ENCODE results near the gene HSD17B4.
"Not testable (repeated sequence)": the region's sequence is repeated elsewhere in the genome, so short reads cannot be mapped to it uniquely, and the experiment has no call there.

The HSD17B4 gene

DNA sequence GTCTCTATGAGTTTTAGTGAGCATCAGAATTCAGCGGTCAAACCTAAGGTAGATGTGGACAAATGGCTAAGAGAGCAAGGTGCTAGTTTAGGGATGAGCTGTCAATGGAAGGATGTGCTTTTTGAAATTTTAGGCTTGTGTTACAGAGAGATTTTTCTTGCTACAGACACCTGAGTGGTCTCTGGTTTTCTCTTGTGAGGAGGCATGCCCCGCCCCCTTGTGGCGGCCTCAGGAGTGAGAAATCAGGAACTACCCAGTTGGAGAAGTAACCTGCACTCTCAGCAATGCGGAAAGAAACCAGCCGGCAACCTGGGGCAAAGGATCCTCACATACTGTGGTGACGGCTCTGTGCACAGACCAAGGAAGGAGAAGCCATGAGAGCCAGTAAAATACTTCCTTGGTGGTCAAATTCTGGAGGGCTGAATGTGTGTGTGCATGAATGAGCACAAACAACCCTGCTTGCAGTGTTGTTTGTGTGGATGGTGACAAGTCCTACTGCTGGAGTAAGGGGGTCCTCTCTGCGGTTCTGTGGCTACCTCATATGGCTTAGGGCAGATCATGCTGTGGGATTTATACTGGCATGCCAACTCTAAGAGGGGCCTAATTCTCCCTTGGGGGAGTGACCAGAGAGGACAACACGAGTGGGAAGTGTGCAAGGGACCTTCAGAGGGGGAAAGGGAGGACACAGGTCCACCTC, 16.7 kb upstream of the HSD17B4 start:
- Histone ChIP-seq H3K27ac (ENCODE audit: low read length) (no peak overlapping the region), H3K9me3 (ENCODE audit: control insufficient read depth, insufficient read depth, low read length) (no peaks in the 10 kb centered on the region), H3K36me3 (ENCODE audit: control insufficient read depth, insufficient read depth, low read length) (no peaks in the 10 kb centered on the region), H3K4me1 (ENCODE audit: control insufficient read depth, insufficient read depth, low read length) (no peaks in the 10 kb centered on the region), H3K27me3 (ENCODE audit: control insufficient read depth, insufficient read depth, low read length) (no peaks in the 10 kb centered on the region), H3K4me3 (ENCODE audit: low read length) (no peak overlapping the region)
- WGBS (ENCODE audit: insufficient coverage, insufficient read length), result no CpG with 5 or more reads among the region's 8 CpGs
- peak; percentile 57 for DNase-seq (ENCODE audit: low read depth, low spot score)

- H3K27ac ChIP-seq (ENCODE audit: low read length); H3K27me3 ChIP-seq (ENCODE audit: control insufficient read depth, insufficient read depth, low read length); DNase-seq (ENCODE audit: low read depth, low spot score); H3K36me3 ChIP-seq (ENCODE audit: control insufficient read depth, insufficient read depth, low read length); H3K4me1 ChIP-seq (ENCODE audit: control insufficient read depth, insufficient read depth, low read length); H3K4me3 ChIP-seq (ENCODE audit: low read length); H3K9me3 ChIP-seq (ENCODE audit: control insufficient read depth, insufficient read depth, low read length): not testable (repeated sequence)
- no CpG with 5 or more reads among the region's 3 CpGs for WGBS (ENCODE audit: insufficient coverage, insufficient read length)
Observed at GRCh38 chr5:119437785-119438586, 14.3 kb upstream of the HSD17B4 start.

DNA sequence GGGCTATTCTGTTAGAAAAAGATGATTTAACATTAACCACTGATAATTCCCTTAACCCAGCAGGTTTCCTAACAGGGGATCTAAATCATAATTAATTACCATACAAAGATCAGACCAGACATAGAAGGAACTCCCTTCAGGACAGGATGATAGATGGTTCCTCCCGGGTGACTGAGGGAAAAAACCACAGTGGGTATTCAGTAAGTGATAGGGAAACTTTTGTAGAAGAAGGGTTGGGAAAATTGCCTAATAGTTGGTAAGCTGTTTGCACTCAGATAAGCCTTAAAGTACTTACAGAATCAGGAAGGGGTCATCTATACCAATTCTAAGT, 13.7 kb upstream of the HSD17B4 start:
- no CpG with 5 or more reads among the region's 1 CpG for WGBS (ENCODE audit: insufficient coverage, insufficient read length)
- H3K4me3 ChIP-seq (ENCODE audit: low read length); H3K4me1 ChIP-seq (ENCODE audit: control insufficient read depth, insufficient read depth, low read length); H3K9me3 ChIP-seq (ENCODE audit: control insufficient read depth, insufficient read depth, low read length); H3K27me3 ChIP-seq (ENCODE audit: control insufficient read depth, insufficient read depth, low read length); DNase-seq (ENCODE audit: low read depth, low spot score); H3K36me3 ChIP-seq (ENCODE audit: control insufficient read depth, insufficient read depth, low read length); H3K27ac ChIP-seq (ENCODE audit: low read length): not testable (repeated sequence)

DNA sequence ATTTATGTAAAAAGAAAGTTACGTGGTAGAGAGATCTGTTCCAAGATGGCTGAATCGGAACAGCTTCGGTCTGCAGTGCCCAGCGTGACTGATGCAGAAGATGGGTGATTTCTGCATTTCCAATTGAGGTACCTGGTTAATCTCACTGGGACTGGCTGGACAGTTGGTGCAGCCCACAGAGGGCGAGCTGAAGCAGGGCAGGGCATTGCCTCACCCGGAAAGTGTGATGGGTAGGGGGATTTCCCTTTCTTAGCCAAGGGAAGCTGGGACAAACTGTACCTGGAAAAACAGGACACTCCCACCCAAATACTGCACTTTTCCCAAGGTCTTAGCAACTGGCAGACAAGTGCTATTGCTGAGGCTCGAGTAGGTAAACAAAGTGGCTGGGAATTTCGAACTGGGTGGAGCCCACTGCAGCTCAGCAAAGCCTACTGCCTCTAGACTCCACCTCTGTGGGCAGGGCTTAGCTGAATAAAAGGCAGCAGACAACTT, 13.1 kb upstream of the HSD17B4 start:
- 100% methylated on average over 1 of the region's 8 CpGs for WGBS (ENCODE audit: insufficient coverage, insufficient read length)
- H3K27ac ChIP-seq (ENCODE audit: low read length), result no peak overlapping the region
- H3K4me1 ChIP-seq (ENCODE audit: control insufficient read depth, insufficient read depth, low read length), result no peaks in the 10 kb centered on the region
- no peak overlapping the region for H3K4me3 ChIP-seq (ENCODE audit: low read length)
- H3K27me3 ChIP-seq (ENCODE audit: control insufficient read depth, insufficient read depth, low read length), result no peaks in the 10 kb centered on the region
- no peaks in the 10 kb centered on the region for H3K9me3 ChIP-seq (ENCODE audit: control insufficient read depth, insufficient read depth, low read length)
- no peaks in the 10 kb centered on the region for H3K36me3 ChIP-seq (ENCODE audit: control insufficient read depth, insufficient read depth, low read length)
- no peak for DNase-seq (ENCODE audit: low read depth, low spot score)

GRCh38 chr5:119439632-119440031, 12.7 kb upstream of the HSD17B4 start:
- H3K4me1 ChIP-seq (ENCODE audit: control insufficient read depth, insufficient read depth, low read length); H3K36me3 ChIP-seq (ENCODE audit: control insufficient read depth, insufficient read depth, low read length); DNase-seq (ENCODE audit: low read depth, low spot score); H3K27me3 ChIP-seq (ENCODE audit: control insufficient read depth, insufficient read depth, low read length); H3K27ac ChIP-seq (ENCODE audit: low read length); H3K4me3 ChIP-seq (ENCODE audit: low read length); H3K9me3 ChIP-seq (ENCODE audit: control insufficient read depth, insufficient read depth, low read length): not testable (repeated sequence)
- WGBS (ENCODE audit: insufficient coverage, insufficient read length), result no CpG with 5 or more reads among the region's 3 CpGs

DNA sequence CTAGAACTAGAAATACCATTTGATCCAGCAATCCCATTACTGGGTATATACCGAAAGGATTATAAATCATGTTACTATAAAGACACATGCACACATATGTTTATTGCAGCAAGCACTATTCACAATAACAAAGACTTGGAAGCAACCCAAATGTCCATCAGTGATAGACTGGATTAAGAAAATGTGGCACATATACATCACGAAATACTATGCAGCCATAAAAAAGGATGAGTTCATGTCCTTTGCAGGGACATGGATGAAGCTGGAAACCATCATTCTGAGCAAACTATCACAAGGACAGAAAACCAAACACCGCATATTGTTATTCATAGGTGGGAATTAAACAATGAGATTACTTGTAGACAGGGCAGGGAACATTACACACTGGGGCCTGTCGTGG, 7.7 kb upstream of the HSD17B4 start:
- WGBS (ENCODE audit: insufficient coverage, insufficient read length), result no CpG with 5 or more reads among the region's 4 CpGs
- not testable (repeated sequence) for H3K4me1 ChIP-seq (ENCODE audit: control insufficient read depth, insufficient read depth, low read length); H3K4me3 ChIP-seq (ENCODE audit: low read length); H3K27me3 ChIP-seq (ENCODE audit: control insufficient read depth, insufficient read depth, low read length); H3K36me3 ChIP-seq (ENCODE audit: control insufficient read depth, insufficient read depth, low read length); H3K9me3 ChIP-seq (ENCODE audit: control insufficient read depth, insufficient read depth, low read length); DNase-seq (ENCODE audit: low read depth, low spot score); H3K27ac ChIP-seq (ENCODE audit: low read length)

- DNase-seq (ENCODE audit: low read depth, low spot score), result no peak
- no peak overlapping the region for H3K27ac ChIP-seq (ENCODE audit: low read length)
- no peaks in the 10 kb centered on the region for H3K4me1 ChIP-seq (ENCODE audit: control insufficient read depth, insufficient read depth, low read length)
- H3K9me3 ChIP-seq (ENCODE audit: control insufficient read depth, insufficient read depth, low read length), result no peaks in the 10 kb centered on the region; the same call in 1 of the 2 replicates
- H3K27me3 ChIP-seq (ENCODE audit: control insufficient read depth, insufficient read depth, low read length), result no peaks in the 10 kb centered on the region
- no peak overlapping the region for H3K4me3 ChIP-seq (ENCODE audit: low read length)
- H3K36me3 ChIP-seq (ENCODE audit: control insufficient read depth, insufficient read depth, low read length), result no peaks in the 10 kb centered on the region
- WGBS (ENCODE audit: insufficient coverage, insufficient read length), result no CpG with 5 or more reads among the region's 13 CpGs
Observed at GRCh38 chr5:119445544-119445943, 6.8 kb upstream of the HSD17B4 start.

- Histone ChIP-seq H3K4me1 (ENCODE audit: control insufficient read depth, insufficient read depth, low read length) (no peaks in the 10 kb centered on the region), H3K9me3 (ENCODE audit: control insufficient read depth, insufficient read depth, low read length) (no peaks in the 10 kb centered on the region; the same call in 1 of the 2 replicates), H3K36me3 (ENCODE audit: control insufficient read depth, insufficient read depth, low read length) (no peaks in the 10 kb centered on the region), H3K4me3 (ENCODE audit: low read length) (no peak overlapping the region), H3K27me3 (ENCODE audit: control insufficient read depth, insufficient read depth, low read length) (no peaks in the 10 kb centered on the region), H3K27ac (ENCODE audit: low read length) (no peak overlapping the region)
- no peak for DNase-seq (ENCODE audit: low read depth, low spot score)
- WGBS (ENCODE audit: insufficient coverage, insufficient read length), result no CpG with 5 or more reads among the region's 3 CpGs
Observed at GRCh38 chr5:119449882-119450281, 2.4 kb upstream of the HSD17B4 start.

GRCh38 chr5:119450627-119451026, 1.7 kb upstream of the HSD17B4 start:
- not testable (repeated sequence) for H3K9me3 ChIP-seq (ENCODE audit: control insufficient read depth, insufficient read depth, low read length); H3K4me3 ChIP-seq (ENCODE audit: low read length); H3K4me1 ChIP-seq (ENCODE audit: control insufficient read depth, insufficient read depth, low read length); H3K27ac ChIP-seq (ENCODE audit: low read length); DNase-seq (ENCODE audit: low read depth, low spot score); H3K27me3 ChIP-seq (ENCODE audit: control insufficient read depth, insufficient read depth, low read length); H3K36me3 ChIP-seq (ENCODE audit: control insufficient read depth, insufficient read depth, low read length)
- WGBS (ENCODE audit: insufficient coverage, insufficient read length), result no CpG with 5 or more reads among the region's 4 CpGs

DNA sequence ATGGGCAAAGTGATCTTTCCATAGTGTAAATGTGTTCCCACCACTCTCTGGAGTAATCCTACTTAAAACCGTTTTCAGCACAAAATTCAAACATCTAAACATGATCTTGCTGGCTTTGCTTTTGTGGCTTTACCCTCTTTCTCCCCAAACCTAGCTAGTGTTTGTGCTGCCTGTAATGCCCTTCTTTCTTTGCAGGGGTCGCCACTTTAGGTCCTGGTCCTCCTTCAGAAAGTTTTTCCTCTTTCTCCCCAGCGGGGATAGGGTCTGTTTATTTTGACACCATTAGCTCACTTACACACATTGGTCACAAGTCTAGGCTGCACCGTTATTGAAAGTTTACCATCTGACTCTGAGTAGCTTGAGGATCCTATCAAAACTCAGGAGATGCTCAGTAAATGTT, 736 bp upstream of the HSD17B4 start:
- Histone ChIP-seq H3K27me3 (ENCODE audit: control insufficient read depth, insufficient read depth, low read length) (no peaks in the 10 kb centered on the region), H3K4me1 (ENCODE audit: control insufficient read depth, insufficient read depth, low read length) (no peaks in the 10 kb centered on the region), H3K9me3 (ENCODE audit: control insufficient read depth, insufficient read depth, low read length) (no peaks in the 10 kb centered on the region; the same call in 1 of the 2 replicates), H3K27ac (ENCODE audit: low read length) (no peak overlapping the region), H3K36me3 (ENCODE audit: control insufficient read depth, insufficient read depth, low read length) (no peaks in the 10 kb centered on the region), H3K4me3 (ENCODE audit: low read length) (no peak overlapping the region)
- WGBS (ENCODE audit: insufficient coverage, insufficient read length), result no CpG with 5 or more reads among the region's 4 CpGs
- DNase-seq (ENCODE audit: low read depth, low spot score), result no peak

GRCh38 chr5:119452060-119452372, 281 bp upstream of the HSD17B4 start:
- Histone ChIP-seq H3K4me1 (ENCODE audit: control insufficient read depth, insufficient read depth, low read length) (no peaks in the 10 kb centered on the region), H3K4me3 (ENCODE audit: low read length) (peak overlapping the region; percentile 50; the same call in 1 of the 2 replicates), H3K27me3 (ENCODE audit: control insufficient read depth, insufficient read depth, low read length) (no peaks in the 10 kb centered on the region), H3K9me3 (ENCODE audit: control insufficient read depth, insufficient read depth, low read length) (no peaks in the 10 kb centered on the region; the same call in 1 of the 2 replicates), H3K27ac (ENCODE audit: low read length) (no peak overlapping the region), H3K36me3 (ENCODE audit: control insufficient read depth, insufficient read depth, low read length) (no peaks in the 10 kb centered on the region)
- no peak for DNase-seq (ENCODE audit: low read depth, low spot score)
- WGBS (ENCODE audit: insufficient coverage, insufficient read length), result no CpG with 5 or more reads among the region's 6 CpGs

Measured in iPS DF 6.9 (cell line).